Measurements from ENCODE around the gene RRP36.
"Not testable (repeated sequence)": the region's sequence is repeated elsewhere in the genome, so short reads cannot be mapped to it uniquely, and the experiment has no call there.

Gene RRP36

GRCh38 chr6:43037706-43038105 lies 16.3 kb downstream of the RRP36 start:
- no peak for DNase-seq (ENCODE audit: low read depth in 2 of 2)

GRCh38 chr6:43038727-43039126 lies 17.3 kb downstream of the RRP36 start:
- no peak for DNase-seq (ENCODE audit: low read depth in 2 of 2)

DNA sequence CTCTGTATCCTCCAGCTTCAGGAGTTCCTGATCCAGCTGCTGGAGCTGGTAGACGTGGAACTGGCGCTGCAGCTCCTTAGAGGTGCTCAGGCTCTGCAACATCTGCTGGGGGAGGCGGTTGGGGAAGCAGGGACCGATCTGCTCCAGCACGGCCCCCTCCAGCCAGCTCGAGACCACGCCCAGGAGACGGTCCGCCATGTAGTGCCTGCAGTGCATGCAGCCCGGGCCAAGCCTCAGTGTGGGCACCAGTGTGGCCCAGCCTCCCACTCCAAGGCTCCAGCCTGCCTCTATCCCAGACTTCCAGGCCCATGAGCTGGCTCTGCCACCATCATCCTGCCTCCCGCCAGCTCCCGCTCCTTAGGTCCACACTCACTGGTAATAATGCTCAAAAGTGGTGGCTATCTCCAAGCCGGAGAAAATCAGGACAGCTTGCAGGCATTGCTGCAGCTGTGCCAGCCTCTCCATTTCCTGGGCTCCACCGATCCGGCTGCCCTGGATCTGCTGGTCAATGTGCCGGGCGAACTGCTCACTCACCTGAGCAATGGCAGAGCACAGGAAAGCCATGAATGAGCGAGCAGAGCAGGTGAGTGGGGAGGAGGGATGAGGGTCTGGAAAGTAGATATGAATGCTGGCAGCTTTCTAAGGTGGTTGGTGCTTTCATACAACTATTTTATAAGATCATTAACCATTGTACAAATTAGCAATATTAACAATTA lies 19.3 kb downstream of the RRP36 start:
- DNase-seq (ENCODE audit: low read depth in 2 of 2) = no peak

- not testable (repeated sequence) for DNase-seq (ENCODE audit: low read depth in 2 of 2)
These were observed 20.1 kb downstream of the RRP36 start for GRCh38 chr6:43041475-43041874.

GRCh38 chr6:43043310-43043709 lies 21.9 kb downstream of the RRP36 start:
- DNase-seq (ENCODE audit: low read depth in 2 of 2) = no peak

- DNase-seq (ENCODE audit: low read depth in 2 of 2) = no peak
These were observed 24.0 kb downstream of the RRP36 start for GRCh38 chr6:43045371-43045930.

DNA sequence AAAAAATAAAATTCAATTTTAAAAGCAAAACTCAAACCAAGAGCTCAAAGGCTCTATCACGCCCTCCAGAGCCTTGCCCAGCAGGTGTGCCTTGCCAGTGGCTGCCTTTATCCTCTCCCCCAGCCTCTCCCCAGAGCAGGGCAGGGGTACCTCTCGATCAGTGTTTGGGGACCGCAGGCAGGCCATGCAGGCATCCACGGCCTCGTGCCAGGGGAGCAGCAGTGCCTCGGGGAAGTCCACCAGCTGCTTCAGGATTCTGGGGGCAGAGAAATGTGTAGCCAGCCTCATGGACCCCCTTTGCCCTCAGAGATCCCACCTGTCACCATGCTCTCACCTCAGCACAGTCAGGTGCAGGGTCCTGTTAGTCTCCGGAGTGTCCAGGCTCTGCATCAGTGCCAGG lies 26.6 kb downstream of the RRP36 start:
- no peak for DNase-seq (ENCODE audit: low read depth in 2 of 2)

DNA sequence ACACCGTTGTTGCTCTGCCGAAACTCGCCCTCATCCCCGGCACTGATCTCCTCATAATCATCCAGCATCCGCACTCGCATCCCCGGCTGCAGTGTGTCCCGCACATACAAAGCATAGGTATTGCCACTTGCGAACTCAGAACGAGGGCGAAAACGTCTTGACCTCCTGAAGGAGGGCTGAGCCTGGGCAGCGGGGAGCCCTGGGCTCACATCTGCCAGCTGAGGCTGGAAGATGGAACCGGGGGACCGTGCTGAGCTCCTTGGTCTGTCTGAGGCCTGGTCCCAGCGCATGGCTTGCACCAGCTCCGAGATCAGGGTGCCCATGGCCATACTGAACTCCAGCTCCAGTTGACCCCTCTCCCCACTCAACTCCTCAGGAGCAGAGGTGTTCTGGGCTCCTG lies 29.6 kb downstream of the RRP36 start:
- no peak for DNase-seq (ENCODE audit: low read depth in 2 of 2)

DNA sequence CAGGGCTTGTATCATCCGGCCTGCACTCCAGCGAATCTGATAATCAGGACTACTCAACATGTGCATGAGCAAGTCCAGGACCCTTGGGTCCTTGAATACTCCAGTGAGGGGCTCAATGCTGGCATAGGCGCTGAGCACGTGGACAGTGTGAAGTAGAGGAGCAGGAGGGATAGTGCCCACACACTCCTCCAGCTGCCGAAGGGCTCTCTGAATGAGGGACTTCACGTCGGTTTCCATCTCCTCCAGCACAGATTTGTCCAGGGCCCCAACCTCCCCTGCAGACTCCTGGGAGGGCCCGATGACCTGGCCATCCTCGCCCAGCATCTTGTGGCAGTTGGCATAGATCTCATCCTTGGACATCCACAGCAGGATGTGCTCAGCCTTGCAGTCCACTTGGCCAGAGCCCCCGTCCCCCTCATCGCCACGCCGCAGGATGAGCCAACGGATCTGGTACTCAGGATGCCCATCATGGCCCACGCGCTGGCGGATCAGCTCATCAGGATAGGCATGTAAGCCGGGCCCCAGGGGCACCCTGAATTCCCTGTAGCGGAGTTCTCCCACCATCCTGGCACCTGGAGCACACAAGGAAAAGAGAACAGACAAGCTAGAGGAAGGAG lies 30.9 kb downstream of the RRP36 start:
- DNase-seq (ENCODE audit: low read depth in 2 of 2) = no peak

GRCh38 chr6:43052842-43053544 lies 31.6 kb downstream of the RRP36 start:
- no peak for DNase-seq (ENCODE audit: low read depth in 2 of 2)

GRCh38 chr6:43053545-43054205 lies 32.3 kb downstream of the RRP36 start, which contains the start of gene CUL7:
Gene CUL7, minus strand, starts transcription at chr6:43053851. Its CDS starts 1,063 bp downstream, at chr6:43052788.
- DNase-seq (ENCODE audit: low read depth in 2 of 2) = peak; percentile 78 to 86

GRCh38 chr6:43054206-43054943 lies 33.0 kb downstream of the RRP36 start:
- DNase-seq (ENCODE audit: low read depth in 2 of 2) = no peak

- DNase-seq (ENCODE audit: low read depth in 2 of 2) = no peak
These were observed 34.5 kb downstream of the RRP36 start for GRCh38 chr6:43055966-43056365.

DNA sequence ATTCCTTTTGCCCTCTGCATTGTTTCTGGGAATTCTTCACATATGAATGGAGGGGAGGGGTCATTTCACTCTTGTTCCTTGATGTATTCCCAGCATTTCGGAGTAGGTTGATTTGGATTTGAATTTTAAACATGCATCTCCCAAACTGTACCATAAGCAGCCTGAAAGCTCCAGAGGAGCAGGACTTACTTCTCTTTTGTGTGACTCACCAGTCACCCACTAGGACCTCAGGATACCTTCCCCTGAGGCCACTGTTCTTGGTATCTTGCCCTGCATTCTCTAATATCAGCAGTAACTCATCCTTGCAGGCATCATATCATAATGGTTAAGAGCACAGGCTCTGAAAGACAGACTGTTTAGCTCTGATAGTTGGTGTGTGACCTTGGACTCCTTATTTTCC lies 37.1 kb downstream of the RRP36 start:
- DNase-seq (ENCODE audit: low read depth in 2 of 2) = no peak

DNA sequence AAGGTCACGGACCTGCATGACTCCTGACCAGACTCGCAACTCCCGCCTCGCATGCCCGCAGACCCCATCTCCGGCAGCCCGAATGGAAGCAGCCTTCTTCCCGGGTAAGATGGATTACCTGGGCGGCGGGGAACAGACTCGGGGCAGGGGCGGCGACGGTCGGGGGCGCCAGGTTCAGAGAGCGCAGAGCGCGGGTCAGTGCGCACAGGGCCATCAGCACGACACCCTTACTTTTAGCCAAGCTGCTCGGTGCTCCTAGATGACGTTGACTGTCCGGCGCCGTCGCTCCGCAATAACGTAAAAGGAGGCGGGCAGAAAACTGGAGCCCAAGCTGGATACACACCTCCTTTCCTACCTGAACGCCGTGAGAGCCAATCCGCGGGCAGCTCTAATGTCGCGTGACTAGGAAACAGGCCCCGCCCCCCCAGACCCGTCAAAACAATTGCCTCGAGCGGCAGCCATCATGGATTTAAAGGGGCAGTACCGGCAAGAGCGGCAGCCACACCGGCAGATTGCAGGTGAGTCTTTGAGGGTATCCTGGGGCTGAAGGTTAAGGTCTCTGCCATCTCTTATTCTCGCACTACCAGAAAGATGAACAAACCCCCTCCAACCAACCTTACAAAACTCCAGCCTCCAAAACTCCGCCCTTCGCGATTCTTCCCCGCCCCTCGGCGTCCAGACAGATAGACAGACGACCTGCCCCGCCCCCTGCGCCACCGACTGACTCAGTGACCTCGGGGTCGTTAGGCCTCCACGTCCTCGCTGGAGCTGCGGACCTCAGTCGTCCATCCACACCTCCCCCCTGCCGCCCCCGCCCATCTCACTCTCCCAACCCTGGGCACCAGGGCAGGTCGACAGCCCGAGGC lies 38.0 kb downstream of the RRP36 start, which contains the start of the genes KLC4 and MRPL2:
KLC4 (plus strand) TSS at position 464 of the 866 bp plus-strand sequence. CDS start 1,705 bp downstream, outside the sequence.
MRPL2 (minus strand) TSS at position 267 of the 866 bp plus-strand sequence; CDS start at position 214, 53 bp downstream.
- peak; percentile 92 to 93 for DNase-seq (ENCODE audit: low read depth in 2 of 2)

DNA sequence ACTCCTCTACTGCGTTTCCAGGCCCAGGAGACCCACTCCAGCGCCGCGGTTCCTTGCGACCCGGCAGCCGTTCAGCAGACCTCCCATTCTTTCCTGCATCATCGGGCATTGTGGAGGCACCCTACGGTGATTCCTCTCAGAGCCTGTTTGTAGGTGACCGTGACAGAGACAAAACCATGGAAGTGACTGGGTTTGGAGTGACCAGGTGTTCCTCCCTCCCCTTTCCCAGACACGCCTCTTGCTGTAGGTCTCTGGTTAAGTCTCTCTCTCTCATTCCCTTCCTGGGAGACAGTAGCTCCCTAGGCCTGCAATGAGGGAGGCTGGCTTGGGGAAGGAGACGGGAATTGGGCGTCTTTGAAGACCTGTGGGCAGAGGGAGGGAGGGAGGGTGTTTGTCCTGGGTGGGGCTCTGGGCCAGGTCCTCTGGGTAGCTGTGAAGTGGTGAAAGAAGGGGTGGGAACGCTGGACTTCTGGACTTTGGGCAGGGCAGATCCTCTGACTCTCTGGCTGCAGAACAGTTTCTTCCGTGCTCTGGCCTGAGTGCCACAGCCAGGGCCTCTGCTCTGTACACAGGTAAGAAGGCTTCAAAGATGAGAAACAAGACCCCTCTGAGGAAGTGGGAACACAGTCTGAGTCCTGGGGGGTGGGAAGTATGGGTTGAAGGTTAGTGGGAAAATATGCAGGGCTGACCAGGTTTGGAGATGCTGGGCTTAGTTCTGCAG lies 38.8 kb downstream of the RRP36 start:
- DNase-seq (ENCODE audit: low read depth in 2 of 2) = no peak

DNA sequence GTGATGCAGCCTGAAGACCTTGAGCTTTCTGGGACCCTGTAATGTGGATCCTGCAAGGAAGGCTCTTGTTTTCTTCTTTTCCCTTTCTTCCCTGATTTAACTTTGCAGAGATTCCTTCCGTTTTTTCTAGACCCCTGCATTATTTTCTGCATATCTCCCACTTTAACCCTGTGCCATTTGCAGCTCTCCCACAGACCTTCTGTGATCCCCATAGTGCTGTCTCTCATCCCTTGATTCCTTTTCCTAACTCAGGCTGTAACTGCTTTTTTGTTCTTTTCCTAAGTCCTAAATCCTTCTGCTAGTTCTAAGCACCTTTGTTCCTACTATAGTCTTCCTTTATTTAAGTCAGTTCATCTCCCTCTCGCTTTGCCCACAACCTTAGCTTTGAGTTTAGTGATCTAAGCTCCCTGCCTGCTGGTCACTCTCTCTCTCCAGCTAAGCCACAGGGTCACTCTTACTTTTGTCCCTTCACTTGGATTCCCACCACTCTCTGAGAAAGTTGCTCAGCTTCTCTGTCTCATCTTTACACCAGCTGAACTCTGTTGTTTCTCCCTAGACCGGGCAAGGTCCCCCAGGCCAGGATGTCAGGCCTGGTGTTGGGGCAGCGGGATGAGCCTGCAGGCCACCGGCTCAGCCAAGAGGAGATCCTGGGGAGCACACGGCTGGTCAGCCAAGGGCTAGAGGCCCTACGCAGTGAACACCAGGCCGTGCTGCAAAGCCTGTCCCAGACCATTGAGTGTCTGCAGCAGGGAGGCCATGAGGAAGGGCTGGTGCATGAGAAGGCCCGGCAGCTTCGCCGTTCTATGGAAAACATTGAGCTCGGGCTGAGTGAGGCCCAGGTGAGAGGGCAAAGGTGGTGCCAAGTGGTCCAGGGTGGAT lies 39.6 kb downstream of the RRP36 start:
- DNase-seq (ENCODE audit: low read depth in 2 of 2) = no peak

DNA sequence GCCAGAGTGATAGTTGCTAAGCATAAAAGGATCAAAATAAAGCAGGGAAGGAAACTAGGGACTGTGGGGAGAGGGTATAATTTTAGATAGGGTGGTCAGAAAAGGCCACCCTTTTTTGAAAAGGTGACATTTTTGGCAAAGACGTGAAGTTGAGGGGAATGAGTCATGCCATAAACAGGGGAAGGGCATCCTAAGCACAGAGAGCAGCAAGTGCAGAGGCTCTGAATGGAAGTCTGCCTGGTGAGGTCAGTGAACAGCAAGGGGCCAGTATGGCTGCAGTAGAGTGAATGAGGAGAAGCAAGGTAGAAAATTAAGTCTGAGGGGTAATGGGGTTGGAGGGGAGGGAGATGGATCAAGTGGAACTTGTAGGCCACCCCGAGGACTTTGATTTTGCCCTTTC lies 40.4 kb downstream of the RRP36 start:
- DNase-seq (ENCODE audit: low read depth in 2 of 2) = no peak
